Fibroblast of mammary gland (primary cell): ENCODE data around the gene COLGALT1.
"Not testable (repeated sequence)": the region's sequence is repeated elsewhere in the genome, so short reads cannot be mapped to it uniquely, and the experiment has no call there.

Experiments
- DNase-seq: peaks from one replicate; pipeline ENCODE4 v3.0.0-alpha.2; 2010; ENCODE audit warnings: low read depth
- H3K4me3 ChIP-seq: 2 replicates; pipeline ENCODE4 v1.5.1; 2011; ENCODE audit warnings: low read depth, mild to moderate bottlenecking, low read length, moderate library complexity; ENCODE audit not compliant: control insufficient read depth
- CTCF ChIP-seq: conservative IDR thresholded peaks from 2 replicates; pipeline ENCODE4 v1.5.1; 2011; ENCODE audit warnings: low read depth, low read length, inconsistent platforms; ENCODE audit not compliant: control insufficient read depth, insufficient read depth

The COLGALT1 gene

GRCh38 chr19:17555480-17555928 is at the start of gene COLGALT1:
Gene COLGALT1, plus strand, starts transcription at chr19:17555649. Its CDS starts 65 bp downstream, at chr19:17555714.
- peak within 1 kb of the TSS; percentile 90 for H3K4me3 ChIP-seq
- peak; percentile 96 for DNase-seq
- TF ChIP-seq CTCF, result no peak

GRCh38 chr19:17506745-17507144 is 48.7 kb upstream of the COLGALT1 start:
- no peak for DNase-seq
- no peak overlapping the region for H3K4me3 ChIP-seq
- TF ChIP-seq CTCF, result no peak

GRCh38 chr19:17508558-17508933 is 46.9 kb upstream of the COLGALT1 start:
- DNase-seq, H3K4me3 ChIP-seq: not testable (repeated sequence)

- DNase-seq, result no peak
- H3K4me3 ChIP-seq, result peak overlapping the region; percentile 68
- no peak for TF ChIP-seq CTCF
These were observed 45.0 kb upstream of the COLGALT1 start for GRCh38 chr19:17510220-17510993.

- peak; percentile 9 for TF ChIP-seq CTCF
- DNase-seq, result peak; percentile 82
- H3K4me3 ChIP-seq, result peak overlapping the region; percentile 68
These were observed 43.5 kb upstream of the COLGALT1 start for GRCh38 chr19:17511724-17512573.

- H3K4me3 ChIP-seq, result peak overlapping the region; percentile 68
- TF ChIP-seq CTCF, result no peak
- DNase-seq, result no peak
These were observed 42.9 kb upstream of the COLGALT1 start for GRCh38 chr19:17512574-17512939.

GRCh38 chr19:17515408-17516149 is 39.9 kb upstream of the COLGALT1 start:
- no peak overlapping the region for H3K4me3 ChIP-seq
- no peak for TF ChIP-seq CTCF
- no peak for DNase-seq
